Panc1 (cell line): ENCODE data around the gene CXCR2. TPM values are rescaled to one million over a fixed set of nuclear protein-coding genes. Genes with fewer than 3 reads are reported as not detected.

ENCODE experiments used
- ATAC-seq: fragments of 200-7000 bp; cut with Tn5 transposase; 2 replicates; pipeline ENCODE4 v1.9.1; 2020; ENCODE audit warnings: mild to moderate bottlenecking, moderate library complexity
- BruUV-seq: library from RNA; stranded (reverse); fragments of 400-500 nt; replicated peaks from 2 replicates; lab custom pipeline; 2021; lab: Mats Ljungman, UMichigan
- CTCF ChIA-PET: fragments of 300-600 bp; sonication (Branson Sonifier 250); formaldehyde crosslinking; loops from one replicate; lab custom pipeline; 2022; ENCODE audit warnings: antibody characterized with exemption; lab: Charles Lee
- POLR2A ChIA-PET: fragments of 300-600 bp; sonication (Branson Sonifier 250); formaldehyde crosslinking; loops from one replicate; lab custom pipeline; 2022; ENCODE audit warnings: antibody characterized with exemption; lab: Charles Lee
- DNase-seq: peaks from one replicate; pipeline ENCODE4 v3.0.0-alpha.2; 2010; ENCODE audit warnings: low read depth, low spot score
- H3K27ac ChIP-seq: 2 replicates; pipeline ENCODE4 v1.5.1; 2011; ENCODE audit warnings: mild to moderate bottlenecking, low read length, inconsistent platforms
- H3K27me3 ChIP-seq: fragments of 200-500 bp; sonication (Bioruptor generic); 2 replicates; pipeline ENCODE4 v1.6.0; 2014; ENCODE audit warnings: low read length, inconsistent platforms; ENCODE audit not compliant: control insufficient read depth, insufficient read depth
- H3K36me3 ChIP-seq: fragments of 200-500 bp; sonication (Bioruptor generic); 2 replicates; pipeline ENCODE4 v1.5.1; 2014; ENCODE audit warnings: inconsistent platforms, mild to moderate bottlenecking, low read length, moderate library complexity; ENCODE audit not compliant: control insufficient read depth, insufficient read depth
- H3K4me1 ChIP-seq: 2 replicates; pipeline ENCODE4 v1.5.1; 2011; ENCODE audit warnings: inconsistent platforms, mild to moderate bottlenecking, low read length, moderate library complexity; ENCODE audit not compliant: control insufficient read depth, insufficient read depth
- H3K4me3 ChIP-seq, 2 experiments: 2 replicates each; pipeline ENCODE4 v1.5.1; 2011 to 2012; ENCODE audit warnings: low read depth in 2 of 2, low read length in 2 of 2, mild to moderate bottlenecking in 2 of 2, inconsistent platforms in 1 of 2, moderate library complexity in 1 of 2
- H3K9me3 ChIP-seq: fragments of 200-500 bp; sonication (Bioruptor generic); 2 replicates; pipeline ENCODE4 v1.5.1; 2014; ENCODE audit warnings: low read depth, mild to moderate bottlenecking, inconsistent platforms, low read length, moderate library complexity; ENCODE audit not compliant: control insufficient read depth, insufficient read depth
- CTCF ChIP-seq: fragments of 450-650 bp; IDR thresholded peaks from 2 replicates; pipeline ENCODE4 v1.5.1; 2017; ENCODE audit warnings: mild to moderate bottlenecking
- POLR2AphosphoS5 ChIP-seq: IDR thresholded peaks from 2 replicates; pipeline ENCODE4 v1.6.1; 2012; ENCODE audit warnings: mild to moderate bottlenecking, low read depth, low read length, moderate library complexity
- REST ChIP-seq, 2 experiments: IDR thresholded peaks; 2 replicates each; pipeline ENCODE4 v1.6.1; 2011 to 2012; ENCODE audit warnings: low read depth in 2 of 2, control low read depth in 1 of 2, low read length in 1 of 2, mild to moderate bottlenecking in 1 of 2, moderate library complexity in 1 of 2; ENCODE audit not compliant: insufficient read depth in 1 of 2
- SIN3A ChIP-seq: IDR thresholded peaks from 2 replicates; pipeline ENCODE4 v1.6.1; 2012; ENCODE audit warnings: low read depth, mild to moderate bottlenecking, low read length, moderate library complexity, borderline replicate concordance; ENCODE audit not compliant: insufficient read depth
- TCF7L2 ChIP-seq: IDR thresholded peaks from 2 replicates; pipeline ENCODE4 v1.6.1; 2011; ENCODE audit warnings: mild to moderate bottlenecking, low read depth, low read length, inconsistent platforms
- in situ Hi-C: cut with HindIII; loops from 2 replicates; pipeline ENCODE4 v1.10.0; 2016; ENCODE audit warnings: low sequenced_read_pairs, low pct_unique_long_range_greater_than_20kb
- intact Hi-C: fragments of 100-400 bp; cut with micrococcal nuclease; formaldehyde crosslinking; loops from one replicate; pipeline ENCODE4 v1.10.0; 2022; ENCODE audit not compliant: unreplicated experiment
- total RNA-seq: library from RNA; stranded (reverse); gene quantifications from one replicate; pipeline ENCODE4 v1.2.1, GENCODE V29; 2021; ENCODE audit not compliant: unreplicated experiment

CXCR2 gene
- total RNA-seq, 1 experiment from 2014 or later = not detected

- Histone ChIP-seq H3K9me3 (no peaks in the 10 kb centered on the region), H3K4me1 (no peaks in the 10 kb centered on the region), H3K36me3 (no peaks in the 10 kb centered on the region), H3K4me3 (no peak overlapping the region), H3K27ac (no peak overlapping the region), H3K27me3 (peaks cover 4% of the 10 kb centered on the region; the same call in 1 of the 2 replicates)
- in situ Hi-C loops = no loop called here
- TF ChIP-seq CTCF (no peak), REST (IDR thresholded peaks at IDR 0.05; ENCODE audit: insufficient read depth in 1 of 2, low read depth in 2 of 2, low read length in 1 of 2) (no peak), POLR2AphosphoS5 (no peak), TCF7L2 (no peak), SIN3A (no peak)
- intact Hi-C loops = no loop called here
- ATAC-seq (no peak), DNase-seq (no peak)
- CTCF ChIA-PET = no interaction called here
- no TSS peak for BruUV-seq
- POLR2A ChIA-PET = no interaction called here
Observed at GRCh38 chr2:218161644-218162043, 35.8 kb downstream of the CXCR2 start.

- ChIA-PET CTCF (interaction anchor here (0.5 kb wide), 1 partner anchor 15 kb away, joined by 5 read pairs; no protein-coding TSS in a partner anchor), POLR2A (no interaction called here)
- ATAC-seq = no peak
Observed at GRCh38 chr2:218162814-218163213, 37.0 kb downstream of the CXCR2 start.

More at GRCh38 chr2:218162814-218163213, 37.0 kb downstream of the CXCR2 start:
- Histone ChIP-seq H3K4me3 (no peak overlapping the region), H3K36me3 (no peaks in the 10 kb centered on the region), H3K27me3 (peaks cover 6% of the 10 kb centered on the region; the same call in 1 of the 2 replicates), H3K4me1 (no peaks in the 10 kb centered on the region), H3K27ac (no peak overlapping the region), H3K9me3 (no peaks in the 10 kb centered on the region)
- TF ChIP-seq CTCF (no peak), POLR2AphosphoS5 (no peak), TCF7L2 (no peak), SIN3A (no peak), REST (IDR thresholded peaks at IDR 0.05; ENCODE audit: insufficient read depth in 1 of 2, low read depth in 2 of 2, low read length in 1 of 2) (no peak)
- intact Hi-C loops (no loop called here), in situ Hi-C loops (no loop called here)
- DNase-seq = no peak
- BruUV-seq = no TSS peak
